HepG2 (cell line): ENCODE data around the gene FBXL7. TPM values are rescaled to one million over a fixed set of nuclear protein-coding genes. Genes with fewer than 3 reads are reported as not detected.

ENCODE experiments used
- ATAC-seq: fragments of 200-7000 bp; cut with Tn5 transposase; 3 replicates; pipeline ENCODE4 v1.9.1; 2020; ENCODE audit warnings: mild to moderate bottlenecking, moderate library complexity
- BruUV-seq: library from RNA; stranded (reverse); fragments of 400-500 nt; replicated peaks from 2 replicates; lab custom pipeline; 2021; lab: Mats Ljungman, UMichigan
- CTCF ChIA-PET: fragments of 300-600 bp; formaldehyde crosslinking; extraction: SDS; loops from one replicate; lab custom pipeline; 2021; ENCODE audit warnings: low total read pairs, inconsistent platforms, low intra/inter-chr PET ratio; lab: Yijun Ruan, JAX
- POLR2A ChIA-PET: fragments of 350-600 bp; sonication (Branson Sonifier 250); formaldehyde crosslinking; loops from one replicate; lab custom pipeline; 2020; ENCODE audit warnings: antibody characterized with exemption, inconsistent platforms; lab: Yijun Ruan, JAX
- DNase-seq: peaks from one replicate; pipeline ENCODE4 v3.0.0-alpha.2; 2015; ENCODE audit warnings: low spot score
- FAIRE-seq: peaks from 3 replicates; lab custom pipeline; 2011; peaks lifted over from hg19 to GRCh38; lab: Jason Lieb, UNC
- H2AFZ ChIP-seq: one replicate; pipeline ENCODE4 v1.6.1; 2011; ENCODE audit warnings: low read length, inconsistent platforms
- H3K27ac ChIP-seq: fragments of 300-600 bp; 3 replicates; pipeline ENCODE4 v1.8.0; 2011; ENCODE audit warnings: mixed run types, mild to moderate bottlenecking, mixed read lengths, low read length, inconsistent platforms; ENCODE audit not compliant: insufficient read depth; ENCODE audit errors: extremely low read length
- H3K27me3 ChIP-seq, 2 experiments: fragments of 200-600 bp in 1 of 2; 2 replicates in 1 of 2; 3 replicates in 1 of 2; pipeline versions ENCODE4 v1.6.0 to v1.8.0; 2011; ENCODE audit warnings: low read length in 2 of 2, mild to moderate bottlenecking in 2 of 2, moderate library complexity in 2 of 2, inconsistent platforms in 1 of 2; ENCODE audit not compliant: insufficient read depth in 2 of 2, control insufficient read depth in 1 of 2
- H3K36me3 ChIP-seq, 2 experiments: fragments of 200-600 bp in 1 of 2; replicated peaks in 1 of 2; 2 replicates in 1 of 2; 3 replicates in 1 of 2; pipeline versions ENCODE4 v1.5.1 to v1.8.0; 2011; ENCODE audit warnings: low read length in 2 of 2, inconsistent platforms in 1 of 2; ENCODE audit not compliant: insufficient read depth in 2 of 2, control insufficient read depth in 1 of 2
- H3K4me1 ChIP-seq: 2 replicates; pipeline ENCODE4 v1.5.1; 2012; ENCODE audit warnings: low read length, inconsistent platforms; ENCODE audit not compliant: insufficient read depth
- H3K4me2 ChIP-seq: 2 replicates; pipeline ENCODE4 v1.6.0; 2011; ENCODE audit warnings: low read depth, low read length, inconsistent platforms
- H3K4me3 ChIP-seq, 3 experiments: fragments of 200-600 bp in 1 of 3; sonication (generic), shearing (Covaris generic) in 1 of 3; replicated peaks in 1 of 3; 2 replicates each; pipeline ENCODE4 v1.5.1; 2011 to 2016; ENCODE audit warnings: low read length in 3 of 3, inconsistent platforms in 2 of 3, low read depth in 2 of 3, mild to moderate bottlenecking in 2 of 3, control low read depth in 1 of 3, mixed read lengths in 1 of 3; ENCODE audit not compliant: insufficient read depth in 1 of 3
- H3K79me2 ChIP-seq: one replicate; pipeline ENCODE4 v1.6.1; 2011; ENCODE audit warnings: low read length, inconsistent platforms; ENCODE audit not compliant: insufficient read depth
- H3K9ac ChIP-seq: 2 replicates; pipeline ENCODE4 v1.6.0; 2011; ENCODE audit warnings: mild to moderate bottlenecking, low read depth, low read length, inconsistent platforms; ENCODE audit not compliant: insufficient read depth
- H3K9me3 ChIP-seq: 2 replicates; pipeline ENCODE4 v1.5.1; 2012; ENCODE audit warnings: mild to moderate bottlenecking, low read length
- H4K20me1 ChIP-seq: 2 replicates; pipeline ENCODE4 v1.6.0; 2011; ENCODE audit warnings: inconsistent platforms, mild to moderate bottlenecking, low read length, moderate library complexity; ENCODE audit not compliant: insufficient read depth
- ATF2 ChIP-seq: sonication (generic); formaldehyde crosslinking; IDR thresholded peaks from 2 replicates; pipeline ENCODE4 v1.4.0; 2020; ENCODE audit warnings: missing genetic modification reagents
- ATF5 ChIP-seq: sonication (generic); formaldehyde crosslinking; IDR thresholded peaks from 2 replicates; pipeline ENCODE4 v1.4.0; 2020; ENCODE audit warnings: mild to moderate bottlenecking, low read depth, missing genetic modification reagents
- CREB3 ChIP-seq: sonication (generic); formaldehyde crosslinking; IDR thresholded peaks from 2 replicates; pipeline ENCODE4 v1.5.0; 2020; ENCODE audit warnings: missing genetic modification reagents
- FOXA3 ChIP-seq: IDR thresholded peaks from 2 replicates; pipeline ENCODE4 v1.6.1; 2016; ENCODE audit warnings: missing genetic modification reagents, missing compliant biosample characterization
- MLX ChIP-seq: IDR thresholded peaks from 2 replicates; pipeline ENCODE4 v1.6.1; 2016
- NCOA1 ChIP-seq: sonication (generic); formaldehyde crosslinking; IDR thresholded peaks from 2 replicates; pipeline ENCODE4 v1.9.0; 2021; ENCODE audit warnings: missing genetic modification reagents
- NFYC ChIP-seq: IDR thresholded peaks from 2 replicates; pipeline ENCODE4 v1.6.1; 2016; ENCODE audit warnings: missing genetic modification reagents, missing compliant biosample characterization
- PRDM10 ChIP-seq: sonication (generic); formaldehyde crosslinking; IDR thresholded peaks from 2 replicates; pipeline ENCODE4 v1.4.0; 2020; ENCODE audit warnings: low read depth, missing genetic modification reagents
- XBP1 ChIP-seq: sonication (generic); formaldehyde crosslinking; IDR thresholded peaks from 2 replicates; pipeline ENCODE4 v1.5.0; 2020; ENCODE audit warnings: missing genetic modification reagents
- ZBTB26 ChIP-seq: IDR thresholded peaks from 2 replicates; pipeline ENCODE4 v1.6.1; 2016; ENCODE audit warnings: missing compliant biosample characterization, missing genetic modification reagents, borderline replicate concordance
- ZNF275 ChIP-seq: sonication (generic); formaldehyde crosslinking; IDR thresholded peaks from 2 replicates; pipeline ENCODE4 v1.8.0; 2022; ENCODE audit warnings: missing genetic modification reagents, mild to moderate bottlenecking, inconsistent platforms, borderline replicate concordance
- ZNF333 ChIP-seq: sonication (generic); formaldehyde crosslinking; IDR thresholded peaks from 2 replicates; pipeline ENCODE4 v1.4.0; 2020; ENCODE audit warnings: mild to moderate bottlenecking, missing genetic modification reagents, borderline replicate concordance
- ZNF383 ChIP-seq: sonication (generic); formaldehyde crosslinking; IDR thresholded peaks from 2 replicates; pipeline ENCODE4 v1.4.0; 2020; ENCODE audit warnings: missing genetic modification reagents, mild to moderate bottlenecking, borderline replicate concordance
- ZSCAN21 ChIP-seq: sonication (generic); formaldehyde crosslinking; IDR thresholded peaks from 2 replicates; pipeline ENCODE4 v1.8.0; 2022; ENCODE audit warnings: mild to moderate bottlenecking, missing genetic modification reagents, moderate library complexity, borderline replicate concordance
- WGBS: methylation state at CpG from one replicate; pipeline ENCODE4 v1.1.6; 2017; ENCODE audit warnings: low lambda C conversion rate; 5-methylcytosine and 5-hydroxymethylcytosine counted together
- in situ Hi-C: cut with HindIII; loops from 2 replicates; pipeline ENCODE4 v1.10.0; 2017; ENCODE audit warnings: low pct_unique_long_range_greater_than_20kb; ENCODE audit not compliant: extremely low pct_ligation_motif_present
- intact Hi-C: fragments of 100-400 bp; cut with micrococcal nuclease; formaldehyde crosslinking; loops from one replicate; pipeline ENCODE4 v1.10.0; 2022; ENCODE audit not compliant: unreplicated experiment
- polyA plus RNA-seq, 8 experiments: library from polyadenylated mRNA; depleted of rRNA in 3 of 8; stranded (reverse) in 7 of 8; unstranded in 1 of 8; fragments of >200 nt; fragmentation: Illumina TruSeq in 4 of 8; extraction: Trizol in 4 of 8; gene quantifications; 2 replicates each; pipeline versions ENCODE4 v1.2.1 to v1.2.3, GENCODE V29; 2011 to 2016; ENCODE audit warnings: low read depth in 4 of 8, missing spikeins in 1 of 8, mixed read lengths in 1 of 8; ENCODE audit not compliant: insufficient read depth in 1 of 8
- total RNA-seq, 5 experiments: library from RNA; depleted of rRNA; stranded (reverse); fragments of >200 nt; fragmentation: Illumina TruSeq; extraction: Trizol; gene quantifications; 2 replicates each; pipeline ENCODE4 v1.2.3, GENCODE V29; 2016; ENCODE audit warnings: low read depth in 1 of 5

FBXL7 gene
- total and polyA plus RNA-seq, 2 of the 13 experiments (the other 11 are each of a cell fraction or from before 2014, with no cell fraction given), result 0.07 TPM; not detected in 1

GRCh38 chr5:15551113-15551504 is 51.1 kb downstream of the FBXL7 start:
- POLR2A ChIA-PET, result no interaction called here
- WGBS, result 0% methylated on average over 4 of the region's 4 CpGs
- in situ Hi-C loops (no loop called here), intact Hi-C loops (no loop called here)
- Histone ChIP-seq H3K9me3 (no peaks in the 10 kb centered on the region), H4K20me1 (no peaks in the 10 kb centered on the region), H2AFZ (no peak overlapping the region), H3K4me3 (no peak overlapping the region), H3K27ac (no peak overlapping the region), H3K9ac (no peak overlapping the region), H3K27me3 (no peaks in the 10 kb centered on the region; a peak in 1 of 5 replicates), H3K4me1 (no peaks in the 10 kb centered on the region), H3K36me3 (no peaks in the 10 kb centered on the region), H3K79me2 (no peaks in the 10 kb centered on the region), H3K4me2 (no peak overlapping the region)
- BruUV-seq, result no TSS peak
- CTCF ChIA-PET, result no interaction called here
- ATAC-seq (no peak), DNase-seq (no peak), FAIRE-seq (no peak)
- TF ChIP-seq NCOA1 (CRISPR knock-in tag) (no peak), MLX (CRISPR knock-in tag) (no peak), ZNF275 (CRISPR knock-in tag) (no peak), XBP1 (CRISPR knock-in tag) (no peak), ZBTB26 (CRISPR knock-in tag) (no peak), CREB3 (no peak), PRDM10 (CRISPR knock-in tag) (no peak), ZNF333 (no peak), ATF2 (no peak), ZSCAN21 (CRISPR knock-in tag) (no peak), NFYC (CRISPR knock-in tag) (no peak), ATF5 (CRISPR knock-in tag) (no peak), ZNF383 (CRISPR knock-in tag) (no peak), FOXA3 (CRISPR knock-in tag) (no peak)
